Upper lobe of right lung (tissue), 1 donor: ENCODE results near the gene MYBPC3. TPM values are rescaled to one million over a fixed set of nuclear protein-coding genes. Genes with fewer than 3 reads are reported as not detected.

Source experiments
- ATAC-seq: fragments of 200-7000 bp; cut with Tn5 transposase; one replicate; pipeline ENCODE4 v1.9.1; 2020; ENCODE audit warnings: mild to moderate bottlenecking, moderate library complexity
- DNase-seq: peaks from one replicate; pipeline ENCODE4 v3.0.0-alpha.2; 2020
- H3K27ac ChIP-seq: fragments of 200-600 bp; one replicate; pipeline ENCODE4 v1.8.0; 2022
- H3K27me3 ChIP-seq: fragments of 200-600 bp; one replicate; pipeline ENCODE4 v1.8.0; 2022; ENCODE audit warnings: mild to moderate bottlenecking
- H3K36me3 ChIP-seq: fragments of 200-600 bp; one replicate; pipeline ENCODE4 v1.8.0; 2022
- H3K4me1 ChIP-seq: fragments of 200-600 bp; one replicate; pipeline ENCODE4 v1.8.0; 2022
- H3K4me3 ChIP-seq: fragments of 200-600 bp; one replicate; pipeline ENCODE4 v1.8.0; 2022; ENCODE audit warnings: mild to moderate bottlenecking
- H3K9me3 ChIP-seq: fragments of 200-600 bp; one replicate; pipeline ENCODE4 v1.8.0; 2022
- intact Hi-C: fragments of 100-400 bp; cut with DNase I; formaldehyde crosslinking; loops from one replicate; pipeline ENCODE4 v1.11.0; 2022
- total RNA-seq: library from RNA; stranded (reverse); fragmentation: NEBNext Ultra II Directional; extraction: Animal tissue kit (Norgen Biotek cat#: 25700); gene quantifications from one replicate; pipeline ENCODE4 v1.2.1, GENCODE V29; 2021
- TF ChIP-seq, protein P1 (sequence below): fragments of 200-600 bp; IDR thresholded peaks from one replicate; pipeline ENCODE4 v1.8.0; 2022; ENCODE audit warnings: antibody characterized with exemption
- donor health status: DM: no; HTN: yes; CAD: no; lungs with severe emphysema.

Gene MYBPC3
- total RNA-seq, 1 donor from 2014 or later: 0.96 TPM

GRCh38 chr11:47359162-47359561 lies 6.7 kb upstream of the MYBPC3 start:
- intact Hi-C loops: loop anchor here (10.0 kb wide), 2 partner anchors 84 to 174 kb away; partner anchors contain the start of genes MADD and PACSIN3
- TF ChIP-seq, protein P1, sequence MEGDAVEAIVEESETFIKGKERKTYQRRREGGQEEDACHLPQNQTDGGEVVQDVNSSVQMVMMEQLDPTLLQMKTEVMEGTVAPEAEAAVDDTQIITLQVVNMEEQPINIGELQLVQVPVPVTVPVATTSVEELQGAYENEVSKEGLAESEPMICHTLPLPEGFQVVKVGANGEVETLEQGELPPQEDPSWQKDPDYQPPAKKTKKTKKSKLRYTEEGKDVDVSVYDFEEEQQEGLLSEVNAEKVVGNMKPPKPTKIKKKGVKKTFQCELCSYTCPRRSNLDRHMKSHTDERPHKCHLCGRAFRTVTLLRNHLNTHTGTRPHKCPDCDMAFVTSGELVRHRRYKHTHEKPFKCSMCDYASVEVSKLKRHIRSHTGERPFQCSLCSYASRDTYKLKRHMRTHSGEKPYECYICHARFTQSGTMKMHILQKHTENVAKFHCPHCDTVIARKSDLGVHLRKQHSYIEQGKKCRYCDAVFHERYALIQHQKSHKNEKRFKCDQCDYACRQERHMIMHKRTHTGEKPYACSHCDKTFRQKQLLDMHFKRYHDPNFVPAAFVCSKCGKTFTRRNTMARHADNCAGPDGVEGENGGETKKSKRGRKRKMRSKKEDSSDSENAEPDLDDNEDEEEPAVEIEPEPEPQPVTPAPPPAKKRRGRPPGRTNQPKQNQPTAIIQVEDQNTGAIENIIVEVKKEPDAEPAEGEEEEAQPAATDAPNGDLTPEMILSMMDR: no peak
- H3K4me1 ChIP-seq: peaks cover 5% of the 10 kb centered on the region
- H3K9me3 ChIP-seq: no peaks in the 10 kb centered on the region
- DNase-seq: no peak
- no peaks in the 10 kb centered on the region for H3K36me3 ChIP-seq
- no peaks in the 10 kb centered on the region for H3K27me3 ChIP-seq
- no peak overlapping the region for H3K4me3 ChIP-seq
- ATAC-seq: no peak
- H3K27ac ChIP-seq: no peak overlapping the region

- Histone ChIP-seq H3K4me1 (peaks cover 5% of the 10 kb centered on the region), H3K27ac (no peak overlapping the region), H3K36me3 (no peaks in the 10 kb centered on the region), H3K9me3 (no peaks in the 10 kb centered on the region), H3K27me3 (no peaks in the 10 kb centered on the region), H3K4me3 (no peak overlapping the region)
- no peak for DNase-seq
- no peak for ATAC-seq
- intact Hi-C loops: loop anchor here (10.0 kb wide), 2 partner anchors 84 to 174 kb away; partner anchors contain the start of genes MADD and PACSIN3
- TF ChIP-seq, protein P1: no peak
Measured at GRCh38 chr11:47358731-47359051, 6.2 kb upstream of the MYBPC3 start.

DNA sequence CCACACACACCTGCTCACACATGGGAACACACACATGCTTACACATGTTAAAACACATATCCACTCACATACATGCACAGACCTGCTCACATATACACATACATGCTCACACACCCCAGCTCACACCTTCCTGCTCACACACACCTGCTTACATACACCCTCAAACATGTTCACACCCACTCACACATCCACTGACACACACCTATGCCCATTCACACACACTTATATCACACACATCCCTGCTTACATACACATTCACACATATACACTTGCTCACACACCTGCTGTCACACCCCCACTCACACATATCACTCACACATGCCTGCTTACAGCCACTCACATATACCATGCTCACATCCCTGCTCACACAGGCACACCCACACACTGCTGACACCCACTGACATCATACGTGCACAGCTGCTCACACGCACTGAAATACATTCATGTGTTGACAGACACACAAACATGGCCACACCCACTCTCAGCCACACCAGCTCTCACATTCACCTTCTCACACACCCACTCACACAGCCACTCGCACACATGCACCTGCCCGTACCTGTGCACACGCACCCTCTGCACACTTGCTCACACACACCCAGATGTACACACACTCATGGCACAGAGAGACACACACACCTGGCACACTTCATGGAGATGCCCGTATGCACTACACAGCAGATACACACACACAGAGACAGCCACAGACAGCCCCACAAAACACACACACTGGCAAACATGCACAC lies 5.7 kb upstream of the MYBPC3 start:
- intact Hi-C loops: loop anchor here (10.0 kb wide), 2 partner anchors 83 to 173 kb away; partner anchors contain the start of genes MADD and PACSIN3

GRCh38 chr11:47356998-47357329 lies 4.5 kb upstream of the MYBPC3 start:
- intact Hi-C loops: loop anchor here (10.0 kb wide), 2 partner anchors 82 to 172 kb away; partner anchors contain the start of genes MADD and PACSIN3
- TF ChIP-seq, protein P1: no peak
- ATAC-seq (no peak), DNase-seq (no peak)
- Histone ChIP-seq H3K4me3 (no peak overlapping the region), H3K4me1 (peaks cover 5% of the 10 kb centered on the region), H3K27ac (no peak overlapping the region), H3K36me3 (no peaks in the 10 kb centered on the region), H3K9me3 (no peaks in the 10 kb centered on the region), H3K27me3 (no peaks in the 10 kb centered on the region)

More for the DNA sequence above, 5.7 kb upstream of the MYBPC3 start:
- H3K36me3 ChIP-seq: no peaks in the 10 kb centered on the region
- no peak overlapping the region for H3K27ac ChIP-seq
- no peak for DNase-seq
- TF ChIP-seq, protein P1: no peak
- no peak overlapping the region for H3K4me3 ChIP-seq
- H3K4me1 ChIP-seq: peaks cover 5% of the 10 kb centered on the region
- H3K9me3 ChIP-seq: no peaks in the 10 kb centered on the region
- no peak for ATAC-seq
- no peaks in the 10 kb centered on the region for H3K27me3 ChIP-seq

- intact Hi-C loops: loop anchor here (10.0 kb wide), 2 partner anchors 82 to 172 kb away; partner anchors contain the start of genes MADD and PACSIN3
Measured at GRCh38 chr11:47356129-47356997, 3.9 kb upstream of the MYBPC3 start.

More at GRCh38 chr11:47356129-47356997, 3.9 kb upstream of the MYBPC3 start:
- TF ChIP-seq, protein P1: no peak
- no peak overlapping the region for H3K27ac ChIP-seq
- DNase-seq: no peak
- no peaks in the 10 kb centered on the region for H3K9me3 ChIP-seq
- peaks cover 3% of the 10 kb centered on the region for H3K4me1 ChIP-seq
- ATAC-seq: no peak
- no peaks in the 10 kb centered on the region for H3K27me3 ChIP-seq
- no peak overlapping the region for H3K4me3 ChIP-seq
- no peaks in the 10 kb centered on the region for H3K36me3 ChIP-seq
